ENCODE data around the gene TRIM26.
"Not testable (repeated sequence)": the region's sequence is repeated elsewhere in the genome, so short reads cannot be mapped to it uniquely, and the experiment has no call there.

The TRIM26 gene

DNA sequence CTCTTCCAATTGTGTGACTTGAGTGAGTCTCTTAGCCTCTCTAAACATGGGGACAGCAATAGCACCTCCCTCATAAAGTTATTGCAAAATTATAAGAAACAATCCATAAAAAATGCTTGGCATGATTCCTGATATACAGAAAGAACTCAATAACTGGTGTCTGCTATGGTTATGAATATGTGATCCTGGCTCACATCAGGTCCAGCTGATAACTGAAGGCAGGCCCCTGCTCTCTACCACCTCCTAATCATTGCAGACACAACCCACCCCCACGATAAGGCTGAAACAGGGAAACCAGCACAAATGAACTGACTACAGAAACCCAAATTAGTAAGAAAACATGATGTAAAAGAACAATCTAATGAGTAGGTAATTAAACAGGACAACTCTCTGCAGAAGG lies 44.5 kb downstream of the TRIM26 start:
- no peak for DNase-seq

DNA sequence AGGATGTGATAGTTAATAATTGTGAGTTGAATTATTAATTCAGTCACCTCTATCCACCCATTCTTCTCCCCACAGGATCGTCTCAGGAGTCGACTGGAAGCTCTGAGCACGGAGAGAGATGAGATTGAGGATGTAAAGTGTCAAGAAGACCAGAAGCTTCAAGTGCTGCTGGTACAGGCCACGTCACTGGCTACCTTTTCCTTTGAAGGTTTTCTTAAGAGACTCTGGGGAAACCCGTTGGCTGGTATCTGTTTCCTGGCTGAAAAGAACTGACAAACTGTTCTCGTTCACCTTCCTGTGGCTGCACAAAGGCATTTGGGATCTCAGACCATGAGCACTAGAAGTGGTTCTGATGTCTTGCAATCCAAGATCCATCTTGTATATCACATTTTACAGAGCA lies 46.1 kb downstream of the TRIM26 start:
- no peak for DNase-seq

DNA sequence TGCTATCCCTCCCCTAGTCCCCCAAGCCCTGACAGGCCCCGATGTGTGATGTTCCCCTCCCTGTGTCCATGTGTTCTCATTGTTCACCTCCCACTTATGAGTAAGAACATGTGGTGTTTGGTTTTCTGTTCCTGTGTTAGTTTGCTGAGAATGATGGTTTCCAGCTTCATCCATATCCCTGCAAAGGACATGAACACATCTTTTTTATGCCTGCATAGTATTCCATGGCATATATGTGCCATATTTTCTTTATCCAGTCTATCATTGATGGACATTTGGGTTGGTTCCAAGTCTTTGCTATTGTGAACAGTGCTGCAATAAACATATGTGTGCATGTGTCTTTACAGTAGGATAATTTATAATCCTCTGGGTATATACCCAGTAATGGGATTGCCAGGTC lies 48.0 kb downstream of the TRIM26 start:
- DNase-seq, result not testable (repeated sequence)

DNA sequence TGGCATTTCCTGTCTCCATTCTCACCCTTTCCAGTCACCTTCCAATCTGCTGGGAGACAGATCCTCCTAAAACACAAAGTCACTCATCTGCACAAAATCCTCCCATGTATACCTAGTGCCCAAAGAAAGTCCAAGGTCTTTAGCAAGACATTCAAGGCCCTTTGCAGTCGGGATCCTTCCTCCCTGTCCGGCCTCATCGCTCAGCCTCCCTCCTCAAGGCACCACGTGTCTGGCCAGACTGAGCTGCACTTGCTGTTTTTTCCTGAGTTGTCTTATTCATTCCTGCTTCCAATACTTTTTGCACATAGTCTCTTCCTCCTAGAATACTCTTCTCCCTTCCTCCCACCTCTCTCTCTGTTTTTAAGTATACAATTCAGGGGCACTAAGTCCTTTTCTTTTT lies 48.5 kb downstream of the TRIM26 start:
- no peak for DNase-seq

DNA sequence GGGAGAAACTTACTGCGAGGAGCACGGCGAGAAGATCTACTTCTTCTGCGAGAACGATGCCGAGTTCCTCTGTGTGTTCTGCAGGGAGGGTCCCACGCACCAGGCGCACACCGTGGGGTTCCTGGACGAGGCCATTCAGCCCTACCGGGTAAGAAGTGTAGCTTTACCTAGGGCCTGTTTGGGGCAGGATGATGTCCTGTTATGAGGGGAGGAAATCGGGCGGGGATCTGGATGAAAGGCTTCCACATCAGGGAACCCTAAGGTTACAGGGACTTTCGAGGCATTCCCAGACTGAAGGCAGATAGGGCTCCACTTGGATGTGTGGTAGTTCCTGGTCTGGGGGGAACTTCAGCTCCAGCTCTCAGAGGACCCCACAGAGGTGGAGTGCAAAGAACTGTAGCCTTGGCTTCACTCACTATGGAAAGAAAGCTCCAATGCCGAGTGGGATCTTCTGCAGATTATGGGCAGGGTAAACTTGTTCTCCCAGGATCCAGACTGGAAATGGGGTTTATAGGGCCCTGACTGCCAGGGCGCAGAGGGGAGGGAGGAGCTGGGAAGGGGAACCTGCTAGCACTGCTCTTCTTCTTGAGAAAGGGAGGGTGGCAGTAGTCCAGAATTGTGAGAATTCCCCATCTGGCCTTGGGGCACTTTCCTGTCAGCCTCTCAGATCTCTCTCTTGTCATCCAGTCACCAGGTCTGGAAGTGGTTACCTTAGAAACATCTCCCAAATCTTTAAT lies 49.1 kb downstream of the TRIM26 start:
- DNase-seq, result no peak

DNA sequence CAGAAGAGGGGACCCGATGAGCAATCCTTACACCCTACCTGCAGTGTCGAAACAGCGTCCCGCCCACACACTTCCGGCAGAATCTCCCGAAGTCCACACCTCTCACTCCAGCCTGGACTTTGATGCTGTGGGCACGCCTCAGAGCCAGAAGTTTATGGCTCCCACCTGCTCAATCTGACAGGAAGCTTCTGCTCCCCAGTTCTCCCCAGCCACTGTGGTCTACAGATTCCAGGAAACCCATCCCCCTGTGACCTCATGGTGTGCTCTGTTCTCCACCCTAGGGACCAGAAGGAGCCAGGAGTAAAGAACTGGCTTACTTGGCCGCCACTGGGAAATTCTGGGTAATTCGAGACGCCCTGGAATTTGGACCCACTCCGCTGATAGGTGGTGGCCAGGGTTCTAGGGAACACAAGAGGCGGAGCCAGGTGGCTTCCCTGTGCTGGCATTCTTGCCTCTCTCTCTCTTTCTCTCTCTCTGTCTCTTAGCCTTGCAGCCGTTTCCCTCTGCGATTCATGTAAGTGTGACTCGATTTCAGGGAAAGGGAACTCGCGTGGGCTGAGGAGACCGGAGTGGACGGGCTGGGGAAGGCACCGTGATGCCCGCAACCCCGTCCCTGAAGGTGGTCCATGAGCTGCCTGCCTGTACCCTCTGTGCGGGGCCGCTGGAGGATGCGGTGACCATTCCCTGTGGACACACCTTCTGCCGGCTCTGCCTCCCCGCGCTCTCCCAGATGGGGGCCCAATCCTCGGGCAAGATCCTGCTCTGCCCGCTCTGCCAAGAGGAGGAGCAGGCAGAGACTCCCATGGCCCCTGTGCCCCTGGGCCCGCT lies 49.9 kb downstream of the TRIM26 start, which contains the start of gene TRIM15:
Gene TRIM15 (plus strand): TSS at position 457 of the 828 bp plus-strand sequence. CDS start 139 bp downstream, at position 596.
- DNase-seq, result no peak

DNA sequence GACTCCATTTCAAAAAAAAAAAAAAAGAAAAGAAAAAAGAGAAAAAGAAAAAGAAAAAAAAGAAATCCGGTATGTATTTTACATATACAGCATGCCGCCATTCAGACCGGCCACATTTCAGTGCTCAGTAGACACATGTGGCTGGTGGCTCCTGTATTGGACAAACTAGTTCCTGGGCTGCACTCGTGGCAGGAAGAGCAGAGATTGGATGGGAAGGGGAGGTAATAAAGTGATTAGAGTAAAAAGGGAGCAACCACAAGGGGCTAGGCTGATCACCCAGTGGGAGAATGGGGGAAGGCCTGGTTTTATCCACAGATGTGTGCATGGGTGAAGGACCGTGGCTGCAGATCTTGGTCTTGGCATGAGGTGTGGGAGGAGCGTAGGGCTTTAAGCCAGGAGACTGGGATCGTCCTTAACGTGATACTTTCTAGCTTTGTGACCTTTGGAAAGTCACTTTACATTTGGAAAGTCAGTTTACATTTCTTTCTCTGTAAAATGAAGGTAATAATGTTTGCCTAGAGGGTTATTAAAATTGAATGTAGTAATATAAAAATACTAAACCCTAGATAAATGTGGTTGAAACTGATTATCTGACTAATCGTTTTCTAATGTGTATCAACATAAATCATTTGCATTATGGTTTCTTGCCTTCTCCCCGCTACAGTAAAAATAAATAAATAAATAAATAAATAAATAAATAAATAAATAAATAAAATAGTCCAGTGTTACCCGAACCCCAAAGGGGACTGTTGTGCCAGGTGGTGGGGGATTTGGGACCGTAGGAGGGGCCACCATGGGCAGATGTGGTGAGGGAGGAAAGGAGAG lies 50.7 kb downstream of the TRIM26 start:
- no peak for DNase-seq

DNA sequence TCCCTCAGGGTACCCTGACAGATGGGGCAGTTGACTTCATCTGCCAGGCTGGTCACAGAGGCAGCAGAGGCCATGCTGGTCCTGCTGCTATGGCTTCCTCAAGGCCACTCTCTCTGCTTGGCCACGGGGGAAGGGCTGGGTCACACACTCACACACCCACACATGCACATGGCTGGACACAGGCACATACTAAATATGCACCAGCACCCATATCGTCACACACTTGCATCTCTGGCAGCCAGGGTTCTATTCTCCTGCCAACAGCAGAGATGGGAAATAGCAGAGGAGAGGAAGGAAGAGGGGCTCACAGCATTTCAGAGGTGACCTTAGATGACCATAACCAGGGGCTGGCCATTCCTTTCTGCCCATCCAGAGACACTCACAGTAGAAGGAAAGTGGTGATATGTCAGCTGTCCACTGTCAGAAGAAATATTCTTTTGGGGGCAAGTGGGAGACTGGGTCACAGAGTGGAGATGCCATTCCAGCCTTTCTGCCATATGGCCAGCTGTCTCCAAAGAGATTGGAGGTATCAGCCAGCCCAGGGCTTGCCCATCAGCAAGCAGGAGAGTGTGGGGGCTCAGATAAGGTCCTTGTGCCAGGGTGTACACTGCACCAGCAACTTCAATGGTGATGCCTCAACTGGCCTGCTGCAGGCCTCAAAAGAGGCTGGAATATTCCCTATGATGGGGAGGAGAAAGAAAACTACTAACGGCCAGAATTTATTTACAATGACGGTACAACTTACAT lies 52.2 kb downstream of the TRIM26 start, which contains the start of gene TRIM10:
Gene TRIM10 (minus strand): TSS at position 427 of the 747 bp plus-strand sequence. CDS start 353 bp downstream, at position 74.
- no peak for DNase-seq

DNA sequence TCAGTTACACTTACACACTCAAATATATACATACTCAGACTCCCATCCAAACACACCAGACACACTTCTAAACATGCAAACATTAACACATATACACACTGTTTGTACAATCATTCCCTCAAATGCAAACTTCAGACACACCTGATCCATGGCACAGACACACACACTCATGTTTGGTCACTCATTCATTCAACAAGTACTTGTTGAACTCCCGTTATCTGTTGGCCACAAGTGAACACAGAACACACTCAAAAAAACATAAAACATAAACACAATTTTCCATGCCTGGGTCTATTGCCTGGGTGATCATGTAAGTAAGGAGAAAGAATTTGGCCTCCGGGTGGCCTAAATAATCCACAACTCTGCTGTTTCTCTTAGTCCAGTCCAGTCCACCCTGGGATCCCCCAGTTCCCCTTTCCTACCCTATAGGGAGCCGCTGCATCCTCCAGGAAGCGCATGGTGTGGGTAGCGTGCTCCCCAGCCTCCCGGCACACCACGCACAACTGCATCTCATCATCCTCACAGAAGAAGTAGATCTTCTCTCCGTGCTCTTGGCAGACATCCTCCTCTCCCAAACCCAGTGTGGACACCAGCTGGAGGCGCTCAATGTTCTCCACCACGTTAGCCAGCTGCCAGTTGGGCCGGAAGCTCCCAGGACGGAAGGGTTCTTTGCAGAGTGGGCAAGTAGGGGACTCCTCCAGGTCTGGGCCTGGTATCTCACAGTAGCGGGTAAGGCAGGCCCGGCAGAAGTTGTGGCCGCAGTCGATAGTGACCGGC lies 53.0 kb downstream of the TRIM26 start:
- no peak for DNase-seq

DNA sequence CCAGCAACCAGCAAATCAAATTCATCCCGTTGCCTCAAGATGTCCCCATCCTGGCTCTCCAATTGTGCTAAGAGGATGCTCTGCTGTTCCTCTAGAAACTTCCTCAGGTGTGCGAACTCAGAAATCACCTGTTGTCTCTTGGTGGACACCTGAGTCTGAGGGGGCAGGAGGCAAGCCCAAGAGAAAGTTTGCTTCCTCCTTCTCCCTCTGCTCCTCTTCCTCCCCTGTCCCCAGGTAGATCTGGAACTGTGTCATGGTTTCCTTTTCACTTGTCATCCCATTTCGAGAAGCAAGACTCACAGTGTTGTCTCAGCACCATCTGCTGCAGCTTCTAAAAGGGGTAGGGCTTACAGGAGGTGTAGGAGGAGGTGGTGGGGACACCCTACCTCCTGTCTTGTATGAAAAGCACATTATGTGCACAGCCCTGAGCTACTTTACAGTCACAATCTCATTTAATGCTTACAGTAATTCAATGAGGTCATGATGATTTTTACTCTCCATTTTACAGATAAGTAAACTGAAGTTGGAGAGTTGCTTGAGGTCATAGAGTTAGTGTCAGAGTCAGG lies 54.6 kb downstream of the TRIM26 start:
- DNase-seq, result no peak

DNA sequence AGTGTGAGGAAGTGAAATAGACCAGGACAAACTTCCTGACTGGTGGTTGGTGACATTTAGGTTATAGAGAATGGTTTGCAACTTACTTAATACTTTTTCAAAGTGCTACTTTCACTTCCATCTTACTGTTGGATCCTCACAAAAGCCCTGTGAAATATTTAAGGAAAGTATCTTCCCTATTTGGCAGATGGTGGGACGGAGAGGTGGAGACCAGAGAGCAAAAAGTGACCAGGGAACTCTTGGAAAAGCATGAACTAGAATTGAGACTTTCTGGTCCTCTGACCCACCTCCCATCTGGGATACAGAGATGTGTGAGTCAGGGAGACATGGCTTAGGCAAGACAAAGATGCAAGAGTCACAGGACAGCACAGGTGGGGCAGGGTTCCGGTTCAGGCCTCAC lies 55.2 kb downstream of the TRIM26 start:
- DNase-seq, result peak; percentile 65

DNA sequence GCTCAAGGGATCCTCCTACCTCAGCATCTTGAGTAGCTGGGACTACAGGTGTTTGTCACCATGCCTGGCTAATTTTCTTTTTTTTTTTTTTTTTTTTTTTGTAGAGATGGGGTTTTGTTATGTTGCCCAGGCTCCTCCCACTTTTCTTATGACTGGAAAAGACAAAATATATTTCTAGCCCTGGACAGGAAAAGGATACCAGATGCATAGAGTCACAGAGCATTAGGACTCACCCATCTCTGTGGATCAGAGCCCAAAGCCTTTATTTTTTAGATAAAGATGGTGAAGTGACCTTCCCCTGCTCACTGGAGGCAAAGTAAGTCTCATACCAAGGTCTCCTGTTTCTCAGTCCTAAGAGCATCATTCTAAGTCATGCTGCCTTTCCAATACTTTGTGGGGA lies 55.6 kb downstream of the TRIM26 start:
- no peak for DNase-seq

DNA sequence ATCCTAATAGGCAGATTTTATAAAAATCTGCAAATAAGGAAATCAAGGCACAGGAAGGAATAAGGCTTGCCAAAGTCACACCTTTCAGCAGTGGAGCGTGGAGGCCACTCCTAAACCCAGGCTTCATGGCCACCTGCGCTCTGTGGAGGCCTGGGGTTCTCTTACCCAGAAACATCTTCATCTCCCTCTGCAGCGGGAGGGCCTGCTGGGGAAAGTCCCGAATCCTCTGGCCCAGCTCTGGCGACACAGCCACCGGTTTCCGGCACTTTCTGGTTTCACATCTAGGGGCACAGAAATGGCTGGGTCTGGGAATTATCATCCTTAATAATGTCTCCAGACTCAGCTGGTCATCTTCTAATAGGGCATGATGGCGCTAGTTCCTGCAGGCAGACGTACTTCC lies 56.4 kb downstream of the TRIM26 start:
- DNase-seq, result no peak

DNA sequence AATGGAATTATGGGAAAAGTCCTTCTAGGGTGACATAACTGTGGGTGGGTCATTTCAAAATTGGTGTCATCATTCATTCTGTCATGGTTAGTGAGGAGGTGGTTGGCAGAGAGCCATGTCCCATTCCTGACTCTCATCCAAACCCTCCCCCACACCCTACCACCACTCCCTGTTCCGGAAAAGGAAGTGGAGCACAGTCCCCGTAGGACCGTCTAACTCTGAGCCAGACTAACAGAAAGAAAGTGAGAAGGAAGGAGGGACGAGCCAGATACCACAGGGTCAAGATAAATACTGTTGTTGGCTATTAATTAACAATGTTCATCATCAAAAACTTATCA lies 57.0 kb downstream of the TRIM26 start:
- peak; percentile 45 for DNase-seq

DNA sequence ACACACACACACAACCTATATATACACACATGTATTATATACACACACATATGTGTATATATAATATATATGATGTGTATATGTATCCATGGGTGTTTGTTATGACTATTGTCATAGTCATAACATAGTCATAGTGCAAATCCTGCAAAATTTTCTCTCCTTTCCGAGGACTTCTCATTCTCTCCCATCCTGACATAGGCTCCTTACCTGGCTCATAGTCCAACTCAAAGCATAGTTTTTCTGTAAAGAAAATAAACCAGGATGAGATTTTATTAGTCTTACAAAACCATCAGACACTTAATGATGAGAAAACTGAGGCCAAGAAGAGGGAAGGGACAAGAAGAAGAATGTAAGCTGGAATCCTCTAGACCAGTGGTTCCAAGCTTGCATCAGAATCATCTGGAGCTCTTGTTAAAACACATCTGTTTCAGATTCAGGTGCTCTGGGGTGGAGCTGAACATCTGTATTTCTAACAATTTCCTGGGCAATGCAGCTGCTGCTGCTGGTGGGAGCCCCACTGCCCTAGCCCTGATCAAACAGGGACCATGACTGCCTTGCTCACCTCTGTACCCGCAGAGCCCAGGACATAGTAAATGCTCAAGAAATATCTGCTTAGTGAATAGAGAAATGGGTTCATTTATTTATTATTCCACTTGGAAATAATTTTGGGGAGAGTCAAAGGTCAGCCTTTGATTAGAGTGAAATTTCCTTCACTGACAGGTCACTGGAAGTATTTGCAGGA lies 57.5 kb downstream of the TRIM26 start:
- no peak for DNase-seq

DNA sequence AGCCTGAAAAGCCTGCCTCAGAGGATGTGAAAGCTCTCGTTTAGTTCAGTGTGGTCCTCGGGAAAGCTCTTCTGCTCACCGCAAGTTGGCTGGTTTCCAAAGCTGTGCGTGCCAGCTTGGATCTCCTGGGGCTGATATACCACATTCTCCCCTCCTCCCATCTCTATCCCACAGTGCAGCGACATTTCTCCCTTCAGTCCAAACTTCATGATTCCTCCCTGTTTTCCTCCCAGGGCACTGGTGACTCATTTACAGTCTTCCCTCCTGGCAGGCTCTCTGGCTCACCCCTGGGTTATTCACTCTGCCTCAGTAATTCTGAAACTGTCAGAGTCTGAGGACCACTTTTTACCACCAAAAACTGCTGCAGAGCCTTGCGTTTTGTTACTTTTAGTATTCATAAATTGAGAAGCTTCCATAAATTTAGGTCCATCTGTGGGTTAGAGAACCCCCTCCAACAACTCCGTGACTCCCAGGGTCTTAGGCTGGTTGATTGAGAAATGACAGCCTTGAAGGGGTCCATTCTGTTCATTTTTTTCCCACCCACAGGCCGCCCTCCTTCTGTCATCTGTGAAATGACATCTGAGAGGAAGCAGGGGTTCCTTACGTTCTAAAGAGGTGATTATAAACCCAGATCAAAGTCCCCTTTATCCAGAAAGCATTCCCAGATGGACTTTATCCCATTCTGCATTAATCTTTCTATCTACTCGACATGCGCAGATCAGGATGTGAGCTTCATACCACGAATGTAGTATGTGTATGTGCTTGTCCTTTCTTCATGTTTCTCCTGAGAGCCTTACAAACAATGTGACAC lies 58.3 kb downstream of the TRIM26 start:
- DNase-seq, result peak; percentile 31

DNA sequence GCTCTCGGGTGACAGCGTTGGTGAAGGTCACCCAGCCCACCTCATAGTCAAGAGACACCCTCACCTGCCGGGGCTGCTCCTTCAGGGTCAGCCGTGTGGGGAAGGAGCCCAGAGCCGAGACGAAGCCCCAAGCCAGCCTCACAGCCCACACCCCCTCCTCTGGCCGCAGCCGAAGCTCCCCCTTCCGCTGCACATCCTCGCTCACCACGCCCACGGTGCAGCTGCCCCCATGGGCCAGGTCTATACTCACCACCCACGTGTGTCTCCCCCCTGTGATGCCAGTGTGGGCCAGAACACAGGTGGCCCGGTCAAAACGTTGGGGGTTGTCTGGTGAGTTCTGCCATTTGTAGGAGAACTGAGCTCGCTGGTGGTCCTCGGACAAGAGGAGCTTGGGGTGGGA lies 59.1 kb downstream of the TRIM26 start:
- DNase-seq, result no peak

DNA sequence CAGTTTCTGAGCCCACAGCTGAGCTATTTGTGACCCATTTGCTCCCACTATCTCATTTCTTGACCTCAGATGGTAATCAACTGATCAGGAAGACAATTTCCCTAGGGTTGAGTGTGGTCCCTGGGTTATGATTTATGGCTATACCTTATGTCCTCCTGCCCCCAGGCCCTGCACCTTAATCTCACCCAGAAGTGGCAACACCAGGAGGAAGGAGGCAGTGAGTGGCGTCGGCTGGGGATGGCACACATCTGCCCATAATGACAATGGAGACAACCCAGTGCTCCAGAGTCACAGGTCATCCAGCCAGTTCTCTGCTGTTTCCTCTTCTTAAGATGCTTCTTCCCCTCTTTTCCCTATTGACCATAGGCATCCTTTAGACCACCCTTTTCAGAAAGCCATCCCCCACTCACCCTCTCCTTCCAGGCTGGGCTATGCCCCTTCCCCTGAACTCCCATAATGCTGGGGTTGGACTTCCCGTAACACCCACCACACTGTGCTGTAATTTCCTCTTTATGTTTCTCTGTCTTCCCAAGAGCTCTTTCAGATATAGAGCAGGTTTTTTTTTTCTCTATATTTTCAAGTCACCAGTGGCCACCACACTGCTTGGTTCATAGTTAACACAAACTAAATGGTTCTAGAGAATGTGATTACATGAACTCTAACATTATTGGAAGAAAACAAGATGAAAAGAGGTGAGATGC lies 60.1 kb downstream of the TRIM26 start:
- DNase-seq, result no peak

DNA sequence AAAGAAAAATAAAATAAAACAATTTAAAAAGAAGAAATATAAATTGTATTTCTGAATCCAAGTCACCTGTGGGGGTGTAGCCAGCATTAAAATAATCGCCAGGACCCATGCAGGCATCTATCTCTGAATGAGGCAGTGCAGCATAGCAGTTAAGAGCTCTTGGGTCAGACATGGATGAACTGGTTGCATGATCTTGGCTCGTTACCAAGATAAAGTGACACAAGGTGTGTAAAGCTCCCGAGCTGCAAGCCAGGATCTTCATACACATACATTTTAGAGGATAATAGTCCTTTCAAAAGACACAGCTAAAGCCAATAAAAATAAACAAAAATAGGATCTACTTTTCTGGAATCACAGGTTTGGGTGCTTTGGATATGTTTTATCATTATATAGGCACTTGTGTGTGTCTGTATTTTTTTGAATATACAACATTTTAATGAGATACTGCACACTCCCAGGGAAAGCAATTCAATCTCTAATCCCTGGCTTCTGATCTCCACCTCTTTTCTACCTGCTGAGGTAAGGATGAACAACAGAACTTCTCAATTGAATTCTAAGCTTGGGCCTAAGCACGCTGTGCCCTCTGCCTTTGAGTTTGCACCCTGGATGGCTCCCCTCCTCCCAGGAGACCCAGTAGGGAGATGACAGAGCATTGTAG lies 61.1 kb downstream of the TRIM26 start:
- DNase-seq, result no peak

All from MV-4-11 (cell line).